Measurements from ENCODE around the gene ACTR3.

GRCh38 chr2:113877711-113878598, 11.9 kb upstream of the ACTR3 start:
- TF ChIP-seq CTCF (IDR thresholded peaks at IDR 0.05; ENCODE audit: insufficient read depth, low read length, poor library complexity, severe bottlenecking) (no peak), EZH2phosphoT487 (conservative IDR thresholded peaks at IDR 0.05; ENCODE audit: low read length) (no peak)
